Glomerular visceral epithelial cell (primary cell): Measurements from ENCODE around the gene KLHL22.
"Not testable (repeated sequence)": the region's sequence is repeated elsewhere in the genome, so short reads cannot be mapped to it uniquely, and the experiment has no call there.

ENCODE experiments used
- DNase-seq: peaks from one replicate; pipeline ENCODE4 v3.0.0-alpha.2; 2016; ENCODE audit errors: extremely low spot score

Gene KLHL22

DNA sequence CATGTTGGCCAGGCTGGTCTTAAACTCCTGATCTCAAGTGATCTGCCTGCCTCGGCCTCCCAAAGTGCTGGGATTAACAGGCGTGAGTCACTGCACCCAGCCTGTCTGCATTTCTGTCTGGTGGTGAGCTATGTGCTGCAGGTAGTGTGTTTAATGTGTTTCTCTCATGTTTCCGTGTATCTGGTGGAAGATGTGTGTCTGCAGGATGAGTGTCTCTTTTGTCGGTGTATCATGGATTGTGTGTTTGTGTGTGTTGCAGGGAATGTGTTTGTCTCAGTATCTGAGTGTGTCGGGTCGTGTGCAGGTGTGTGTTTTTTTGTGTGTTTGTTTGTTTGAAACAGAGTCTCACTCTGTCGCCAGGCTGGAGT is 74.1 kb downstream of the KLHL22 start:
- DNase-seq: no peak

DNA sequence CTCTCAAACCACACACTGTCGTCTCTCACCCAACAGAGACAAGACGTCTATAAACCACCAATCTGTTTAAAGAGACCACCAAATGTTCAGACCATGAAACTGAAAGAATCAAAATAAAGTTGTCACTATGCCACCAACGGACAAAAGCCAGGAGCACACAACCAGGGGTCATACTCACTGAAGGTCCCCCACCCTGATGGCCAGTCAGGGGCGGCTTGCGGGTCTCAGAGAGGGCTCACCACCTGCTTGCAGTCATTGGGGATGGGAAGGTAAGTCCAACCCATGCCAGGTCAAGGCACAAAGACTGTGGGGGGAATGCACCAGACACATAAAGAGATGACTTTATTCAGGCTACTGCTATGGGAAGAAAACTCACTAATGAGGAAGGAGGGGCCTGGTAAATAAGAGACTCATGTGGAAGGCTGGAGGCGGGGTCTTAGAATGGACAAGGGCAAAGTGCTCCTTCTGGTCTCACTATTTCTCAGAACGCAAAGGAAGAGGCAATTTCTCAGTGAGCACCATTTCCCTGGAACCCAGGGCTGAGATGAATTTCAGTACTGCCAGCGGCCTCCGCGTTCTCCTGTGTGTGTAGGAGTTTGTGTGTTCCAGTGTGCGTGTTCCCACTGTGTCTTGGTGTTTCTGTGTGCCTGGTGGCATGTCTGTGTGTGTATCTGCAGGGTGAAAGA is 75.3 kb downstream of the KLHL22 start:
- DNase-seq: no peak

DNA sequence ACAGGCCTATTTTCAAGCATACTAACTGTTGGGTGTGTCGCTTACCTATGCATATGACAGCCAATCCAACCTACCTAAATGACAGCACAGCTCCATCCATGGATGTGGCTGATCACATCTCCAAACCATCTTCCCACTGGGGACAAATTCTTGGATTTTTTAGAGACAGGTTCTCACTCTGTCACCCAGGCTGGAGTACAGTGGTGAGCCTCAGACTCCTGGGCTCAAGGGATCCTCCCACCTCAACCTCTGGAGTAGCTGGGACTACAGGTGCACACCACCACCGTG is 76.0 kb downstream of the KLHL22 start:
- no peak for DNase-seq

DNA sequence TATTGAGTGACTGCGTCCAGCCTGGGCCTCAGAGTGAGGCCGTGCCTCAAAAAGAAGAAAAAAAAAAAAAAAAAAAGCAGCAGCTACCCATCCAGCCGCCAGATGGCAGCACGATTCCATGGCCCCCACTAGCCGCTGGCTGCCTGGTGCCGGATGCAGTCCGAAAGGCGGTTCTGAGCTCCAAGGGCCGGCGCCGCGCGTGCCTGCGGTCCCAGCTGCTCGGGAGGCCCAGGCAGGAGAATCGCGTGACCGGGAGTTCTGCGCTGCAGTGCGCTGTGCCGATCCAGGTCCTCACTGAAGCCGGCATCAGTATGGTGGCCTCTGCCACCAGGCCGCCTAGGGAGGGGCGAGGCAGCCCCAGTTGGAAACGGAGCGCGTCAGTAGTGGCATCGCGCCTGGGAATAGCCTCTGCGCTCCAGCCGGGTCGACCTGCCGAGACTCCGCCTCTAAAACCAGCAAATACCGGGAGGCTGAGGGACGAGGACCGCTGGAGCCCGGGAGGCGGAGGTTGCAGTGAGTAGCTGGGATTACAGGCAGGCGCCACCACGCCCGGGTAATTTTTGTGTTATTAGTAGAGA is 77.3 kb downstream of the KLHL22 start:
- DNase-seq: peak; percentile 84

GRCh38 chr22:20415699-20416098 is 79.9 kb downstream of the KLHL22 start:
- not testable (repeated sequence) for DNase-seq

- not testable (repeated sequence) for DNase-seq
Measured at GRCh38 chr22:20415241-20415640, 80.4 kb downstream of the KLHL22 start.

DNA sequence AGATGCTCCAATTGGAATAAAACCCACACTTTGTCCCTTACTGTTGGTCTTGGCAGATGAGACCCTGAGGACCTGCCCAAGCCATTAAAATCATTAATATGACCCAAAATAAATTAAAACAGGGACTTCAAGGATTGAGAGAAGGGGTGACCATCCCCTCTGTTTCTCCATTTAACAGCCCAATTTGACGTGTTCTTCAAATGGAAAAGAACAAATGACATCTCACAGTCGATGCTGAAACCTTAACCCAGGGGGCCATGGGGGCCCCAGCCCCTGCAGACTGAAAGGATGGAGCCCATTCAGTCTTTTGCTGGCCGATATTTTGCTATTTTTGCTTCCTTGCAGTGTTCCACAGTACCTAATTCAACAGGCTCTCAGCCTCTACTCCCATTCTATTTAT is 81.1 kb downstream of the KLHL22 start:
- no peak for DNase-seq

GRCh38 chr22:20414059-20414440 is 81.5 kb downstream of the KLHL22 start:
- DNase-seq: no peak

DNA sequence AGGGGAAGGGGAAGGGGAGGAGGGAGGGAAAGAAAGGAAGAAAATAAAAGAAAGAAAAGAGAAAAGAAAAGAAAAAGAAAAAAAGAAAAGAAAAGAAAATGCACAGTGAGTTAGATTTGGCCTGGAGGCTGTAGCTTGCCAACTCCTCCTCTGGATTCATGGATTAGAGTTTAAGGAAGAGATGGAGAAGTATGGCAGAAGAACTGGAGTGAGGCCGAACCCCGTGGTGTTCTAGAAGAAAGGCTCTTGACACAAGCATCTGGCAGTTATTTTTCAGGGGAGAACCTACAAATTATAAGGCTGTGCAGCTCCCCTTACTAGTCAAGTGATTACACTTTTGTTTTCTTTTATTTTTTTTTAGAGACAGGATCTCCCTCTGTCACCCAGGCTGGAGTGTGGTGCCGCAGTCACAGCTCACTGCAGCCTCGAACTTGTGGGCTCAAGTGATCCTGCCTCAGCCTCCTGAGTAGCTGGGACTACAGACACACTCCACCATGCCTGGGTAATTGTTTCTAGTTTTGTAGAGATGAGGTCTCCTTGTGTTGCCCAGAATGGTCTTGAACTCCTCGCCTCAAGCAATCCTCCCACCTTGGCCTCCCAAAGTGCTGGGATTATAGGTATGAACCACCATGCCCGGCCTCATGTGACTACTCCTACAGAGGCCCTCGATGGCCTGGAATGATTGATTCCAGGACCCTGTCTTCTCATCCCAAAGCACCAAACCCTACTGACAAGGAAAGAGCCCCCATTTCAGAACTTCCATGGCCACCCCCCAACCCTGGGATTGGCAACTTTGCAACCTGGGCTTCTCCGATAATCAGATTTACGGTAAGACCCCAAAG is 82.2 kb downstream of the KLHL22 start:
- DNase-seq: no peak

DNA sequence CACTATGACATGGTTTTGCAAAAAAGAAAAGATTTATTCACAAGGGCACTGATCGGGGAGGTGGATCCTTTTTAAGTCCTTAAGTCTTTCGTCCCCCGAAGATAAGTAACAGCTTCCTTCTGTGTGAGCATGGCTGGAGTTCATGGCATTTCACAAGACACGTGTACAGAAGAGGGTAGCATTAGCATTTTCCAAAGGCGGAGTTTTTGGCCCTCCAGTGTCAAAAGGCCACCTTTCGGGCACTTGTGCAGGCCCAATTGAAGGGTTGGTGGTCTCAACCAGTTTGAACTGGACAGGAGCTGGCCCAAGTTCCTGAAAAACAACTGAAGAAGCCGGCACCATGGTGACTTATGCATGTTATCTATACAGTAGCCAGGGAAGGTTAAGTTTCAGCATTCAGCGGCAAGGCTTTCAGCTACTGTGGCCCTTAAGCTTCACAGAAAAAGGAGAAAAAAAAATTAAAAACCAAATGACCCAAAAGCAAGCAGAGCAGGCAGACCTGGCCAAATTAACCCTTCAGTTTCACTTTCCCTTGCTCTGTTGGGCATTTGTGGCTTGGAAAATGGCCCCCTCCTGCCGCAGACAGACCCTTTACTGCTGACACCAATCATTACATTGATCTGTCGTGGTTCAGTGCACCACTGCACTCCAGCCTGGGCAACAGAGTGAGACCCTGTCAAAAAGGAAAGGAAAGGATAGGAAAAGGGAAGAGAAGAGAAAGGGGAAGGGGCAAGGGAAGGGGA is 83.0 kb downstream of the KLHL22 start:
- no peak for DNase-seq

DNA sequence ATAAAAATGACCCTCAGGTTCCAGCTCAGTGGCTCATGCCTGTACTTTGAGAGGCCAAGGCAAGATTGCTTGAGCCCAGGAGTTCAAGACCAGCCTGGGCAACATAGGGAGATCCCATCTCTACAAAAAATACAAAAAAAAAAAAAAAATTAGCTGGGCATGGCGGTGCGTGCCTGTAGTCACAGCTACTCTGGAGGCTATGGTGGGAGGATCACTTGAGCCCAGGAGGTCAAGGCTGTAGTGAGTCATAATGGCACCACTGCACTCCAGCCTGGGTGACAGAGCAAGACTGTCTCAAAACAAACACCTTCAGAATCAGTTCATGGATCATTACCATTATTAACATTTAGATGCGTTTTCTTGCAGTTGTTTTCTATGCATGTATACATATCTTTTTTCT is 86.2 kb downstream of the KLHL22 start:
- not testable (repeated sequence) for DNase-seq

- no peak for DNase-seq
Measured at GRCh38 chr22:20408891-20409290, 86.7 kb downstream of the KLHL22 start.

DNA sequence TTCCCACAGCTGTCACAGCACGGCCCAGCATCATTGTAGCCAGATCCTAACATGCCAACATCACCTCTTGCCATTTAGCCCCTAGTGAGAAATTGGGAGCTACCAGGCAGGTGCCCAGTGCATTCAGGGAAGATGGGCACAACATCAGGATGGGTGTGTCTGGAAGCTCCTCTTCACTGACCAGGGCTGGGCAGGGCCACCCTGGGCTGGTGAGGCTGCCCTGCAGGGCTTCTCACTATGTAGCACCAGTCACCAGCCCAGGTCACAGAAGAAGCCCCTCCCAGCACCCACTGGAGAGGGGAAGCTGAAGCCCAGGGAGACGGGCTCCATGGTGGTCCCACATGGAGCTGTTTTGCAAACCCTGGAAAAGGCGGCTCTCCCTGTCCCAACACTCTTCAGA is 87.8 kb downstream of the KLHL22 start:
- no peak for DNase-seq

GRCh38 chr22:20406686-20407408 is 88.7 kb downstream of the KLHL22 start:
- no peak for DNase-seq

DNA sequence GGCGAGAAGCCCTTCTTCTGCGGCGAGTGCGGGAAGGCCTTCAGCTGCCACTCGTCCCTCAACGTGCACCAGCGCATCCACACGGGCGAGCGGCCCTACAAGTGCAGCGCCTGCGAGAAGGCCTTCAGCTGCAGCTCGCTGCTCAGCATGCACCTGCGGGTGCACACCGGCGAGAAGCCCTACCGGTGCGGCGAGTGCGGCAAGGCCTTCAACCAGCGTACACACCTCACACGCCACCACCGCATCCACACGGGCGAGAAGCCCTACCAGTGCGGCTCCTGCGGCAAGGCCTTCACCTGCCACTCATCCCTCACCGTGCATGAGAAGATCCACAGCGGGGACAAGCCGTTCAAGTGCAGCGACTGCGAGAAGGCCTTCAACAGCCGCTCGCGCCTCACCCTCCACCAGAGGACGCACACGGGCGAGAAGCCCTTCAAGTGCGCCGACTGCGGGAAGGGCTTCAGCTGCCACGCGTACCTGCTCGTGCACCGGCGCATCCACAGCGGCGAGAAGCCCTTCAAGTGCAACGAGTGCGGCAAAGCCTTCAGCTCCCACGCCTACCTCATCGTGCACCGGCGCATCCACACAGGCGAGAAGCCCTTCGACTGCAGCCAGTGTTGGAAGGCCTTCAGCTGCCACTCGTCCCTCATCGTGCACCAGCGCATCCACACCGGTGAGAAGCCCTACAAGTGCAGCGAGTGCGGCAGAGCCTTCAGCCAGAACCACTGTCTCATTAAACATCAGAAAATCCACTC is 89.5 kb downstream of the KLHL22 start:
- DNase-seq: no peak

- DNase-seq: no peak
Measured at GRCh38 chr22:20405291-20405930, 90.2 kb downstream of the KLHL22 start.

DNA sequence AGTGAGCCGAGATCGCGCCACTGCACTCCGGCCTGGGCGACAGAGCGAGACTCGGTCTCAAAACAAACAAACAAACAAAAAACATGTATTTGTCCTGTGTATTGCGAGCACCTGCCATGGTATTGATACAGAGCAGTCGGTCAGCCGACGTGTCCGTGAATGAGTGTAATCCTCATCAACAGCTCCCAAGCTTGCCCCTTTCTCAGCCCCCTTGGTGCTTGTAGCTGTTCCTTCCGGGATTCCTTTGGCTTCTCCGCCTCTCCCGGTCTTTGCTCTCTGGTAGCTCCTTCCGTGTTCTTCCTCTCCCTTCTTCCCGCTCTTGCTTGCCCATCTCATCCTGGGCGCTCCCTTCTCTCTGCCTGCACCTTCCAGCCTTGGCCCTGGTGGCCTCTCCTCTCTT is 90.7 kb downstream of the KLHL22 start:
- no peak for DNase-seq

- DNase-seq: no peak
Measured at GRCh38 chr22:20403779-20404140, 91.8 kb downstream of the KLHL22 start.

GRCh38 chr22:20402960-20403778 is 92.4 kb downstream of the KLHL22 start:
- no peak for DNase-seq
